Germinal center (tissue), 1 donor: ENCODE data around the gene THNSL1.
"Not testable (repeated sequence)": the region's sequence is repeated elsewhere in the genome, so short reads cannot be mapped to it uniquely, and the experiment has no call there.

Source experiments
- DNase-seq: peaks from one replicate; pipeline ENCODE4 v3.0.0; 2012; ENCODE audit warnings: mixed read lengths, low spot score

THNSL1 gene, protein sequence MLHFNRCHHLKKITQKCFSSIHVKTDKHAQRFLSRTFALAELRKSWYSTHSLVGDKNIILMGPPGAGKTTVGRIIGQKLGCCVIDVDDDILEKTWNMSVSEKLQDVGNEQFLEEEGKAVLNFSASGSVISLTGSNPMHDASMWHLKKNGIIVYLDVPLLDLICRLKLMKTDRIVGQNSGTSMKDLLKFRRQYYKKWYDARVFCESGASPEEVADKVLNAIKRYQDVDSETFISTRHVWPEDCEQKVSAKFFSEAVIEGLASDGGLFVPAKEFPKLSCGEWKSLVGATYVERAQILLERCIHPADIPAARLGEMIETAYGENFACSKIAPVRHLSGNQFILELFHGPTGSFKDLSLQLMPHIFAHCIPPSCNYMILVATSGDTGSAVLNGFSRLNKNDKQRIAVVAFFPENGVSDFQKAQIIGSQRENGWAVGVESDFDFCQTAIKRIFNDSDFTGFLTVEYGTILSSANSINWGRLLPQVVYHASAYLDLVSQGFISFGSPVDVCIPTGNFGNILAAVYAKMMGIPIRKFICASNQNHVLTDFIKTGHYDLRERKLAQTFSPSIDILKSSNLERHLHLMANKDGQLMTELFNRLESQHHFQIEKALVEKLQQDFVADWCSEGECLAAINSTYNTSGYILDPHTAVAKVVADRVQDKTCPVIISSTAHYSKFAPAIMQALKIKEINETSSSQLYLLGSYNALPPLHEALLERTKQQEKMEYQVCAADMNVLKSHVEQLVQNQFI

DNA sequence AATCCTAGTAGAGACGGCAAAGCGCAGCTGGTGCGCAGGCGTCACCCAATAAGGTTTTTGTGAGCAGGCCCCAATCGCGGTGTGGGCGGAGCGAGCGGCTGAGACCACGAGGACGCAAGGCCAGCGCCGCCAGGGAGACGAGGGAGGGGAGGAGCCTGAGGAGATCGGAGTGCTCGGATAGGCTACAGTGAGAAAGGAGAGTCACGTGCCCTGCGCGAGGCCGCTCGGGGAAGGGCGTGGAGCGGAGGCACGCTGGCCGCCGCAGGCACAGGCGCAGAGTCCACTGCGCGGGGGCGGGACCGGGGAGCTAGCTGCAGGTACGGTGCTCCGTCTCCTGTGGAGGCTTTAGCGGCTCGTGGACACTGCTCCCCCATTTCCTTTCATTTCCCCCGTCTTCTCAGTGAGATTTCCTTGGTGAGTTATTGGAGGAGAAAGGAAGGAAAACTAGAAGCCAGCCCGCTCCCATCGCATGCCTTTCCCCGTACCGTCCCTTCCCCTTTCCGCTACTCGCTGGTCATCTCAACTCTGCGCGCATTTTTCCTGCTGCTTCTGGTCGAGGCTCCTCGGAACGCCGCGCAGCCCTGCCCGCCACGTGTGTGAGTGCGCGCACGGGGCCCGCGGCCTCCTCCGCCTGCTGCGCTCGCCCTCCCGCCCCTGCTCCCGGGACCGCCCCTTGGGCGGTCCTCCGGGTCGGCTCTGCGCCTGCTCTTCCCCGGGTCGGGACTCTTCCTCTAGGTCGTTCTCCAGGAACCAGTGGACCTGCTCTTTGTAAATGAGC, at the start of gene THNSL1:
Gene THNSL1 (plus strand): TSS at position 237 of the 778 bp plus-strand sequence. CDS start 6,612 bp downstream, outside the sequence.
- peak; percentile 95 for DNase-seq

DNA sequence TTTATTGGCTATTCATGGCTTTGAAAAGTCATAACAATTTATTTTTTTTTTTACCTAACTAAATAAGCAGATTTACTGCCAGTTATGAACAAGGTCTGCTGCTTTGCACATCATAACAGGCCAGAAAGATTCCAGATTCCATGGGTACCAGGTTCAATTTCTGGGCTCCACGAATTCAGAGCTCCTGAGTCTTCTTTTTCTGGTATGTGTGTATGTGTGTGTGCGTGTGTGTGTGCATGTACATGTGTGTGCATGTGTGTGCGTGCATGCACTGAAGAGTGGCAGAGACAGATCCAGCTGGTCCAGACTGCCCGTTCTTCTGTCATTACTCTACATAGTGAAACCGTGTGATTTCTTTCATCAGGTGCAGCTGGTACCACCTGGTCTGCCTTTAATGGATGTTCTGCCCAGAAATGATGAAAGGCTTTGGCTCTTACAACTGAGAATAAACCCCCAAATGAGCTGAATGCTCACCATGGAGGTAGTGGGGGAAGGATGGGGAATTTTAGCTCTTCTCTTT, 49.4 kb upstream of the THNSL1 start:
- no peak for DNase-seq

DNA sequence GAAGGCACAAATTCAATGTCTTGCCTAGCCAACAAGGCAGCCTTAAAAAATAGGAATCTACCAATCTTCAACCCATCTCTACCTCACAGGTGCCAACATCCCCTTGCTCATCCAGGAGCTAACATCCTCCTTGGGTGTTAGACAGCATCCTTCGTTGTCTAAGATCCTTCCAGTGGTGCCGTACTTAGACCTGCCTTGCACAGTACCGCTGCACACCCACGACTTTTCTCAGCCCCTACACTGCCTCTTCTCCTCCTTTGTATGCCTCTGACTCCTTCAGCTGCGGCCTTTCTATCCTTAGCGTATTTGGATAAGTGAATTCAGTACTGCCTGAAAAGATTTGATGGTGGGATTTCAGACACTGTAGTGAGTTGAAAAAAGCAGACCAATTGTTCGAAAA, 48.1 kb upstream of the THNSL1 start:
- DNase-seq = no peak

DNA sequence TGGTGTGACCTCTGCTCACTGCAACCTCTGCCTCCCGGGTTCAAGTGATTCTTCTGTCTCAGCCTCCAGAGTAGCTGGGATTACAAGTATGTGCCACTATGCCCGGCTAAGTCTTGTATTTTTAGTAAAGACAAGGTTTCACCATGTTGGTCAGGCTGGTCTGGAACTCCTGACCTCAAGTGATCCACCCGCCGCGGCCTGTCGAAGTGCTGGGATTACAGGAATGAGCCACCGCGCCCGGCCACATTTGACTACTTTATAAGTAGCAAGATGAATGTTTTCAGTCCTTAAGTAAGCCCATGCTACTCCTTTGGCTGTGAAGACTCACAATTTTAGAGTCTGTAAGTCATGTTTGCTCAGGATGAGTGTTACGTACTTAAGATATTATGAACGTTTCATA, 47.5 kb upstream of the THNSL1 start:
- not testable (repeated sequence) for DNase-seq

DNA sequence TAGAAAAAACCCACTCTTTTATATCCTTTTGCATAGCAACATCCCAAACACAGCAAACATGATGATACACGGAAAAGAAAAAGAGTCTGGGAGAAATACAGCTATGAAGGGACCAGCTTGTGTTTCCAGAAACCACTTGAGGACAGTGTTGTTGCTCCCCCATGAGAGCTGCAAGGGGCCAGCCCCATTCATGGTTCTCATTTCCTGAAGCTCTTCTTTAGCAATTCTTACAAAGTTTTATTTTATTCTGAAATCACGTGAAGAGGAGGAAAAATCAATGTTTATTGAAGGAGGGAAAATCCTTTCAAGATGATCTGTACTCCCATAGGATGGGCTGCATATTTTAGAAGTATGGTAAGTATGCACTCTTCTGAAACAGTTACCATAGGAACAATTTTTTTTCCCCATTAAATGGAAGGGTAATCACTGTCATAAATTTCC, 46.6 kb upstream of the THNSL1 start:
- no peak for DNase-seq

DNA sequence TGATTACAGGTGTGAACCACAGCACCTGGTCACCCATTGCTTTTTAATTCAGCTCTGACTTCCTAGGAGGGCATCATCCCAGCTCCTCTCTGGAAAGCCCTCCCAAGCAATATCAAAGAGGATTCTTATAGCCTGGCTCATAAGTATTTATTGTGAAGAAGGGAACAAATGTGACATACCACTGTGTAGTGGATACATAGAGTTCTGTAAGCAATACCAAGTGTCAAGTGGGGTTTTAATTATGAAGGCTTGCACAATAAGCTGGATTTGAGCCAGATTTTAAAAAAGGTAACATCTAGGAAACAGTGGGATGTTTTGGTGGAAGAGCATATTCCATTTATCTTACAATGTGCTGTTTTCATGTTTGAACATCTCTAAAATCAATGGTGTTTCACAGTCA, 45.0 kb upstream of the THNSL1 start:
- DNase-seq = no peak

DNA sequence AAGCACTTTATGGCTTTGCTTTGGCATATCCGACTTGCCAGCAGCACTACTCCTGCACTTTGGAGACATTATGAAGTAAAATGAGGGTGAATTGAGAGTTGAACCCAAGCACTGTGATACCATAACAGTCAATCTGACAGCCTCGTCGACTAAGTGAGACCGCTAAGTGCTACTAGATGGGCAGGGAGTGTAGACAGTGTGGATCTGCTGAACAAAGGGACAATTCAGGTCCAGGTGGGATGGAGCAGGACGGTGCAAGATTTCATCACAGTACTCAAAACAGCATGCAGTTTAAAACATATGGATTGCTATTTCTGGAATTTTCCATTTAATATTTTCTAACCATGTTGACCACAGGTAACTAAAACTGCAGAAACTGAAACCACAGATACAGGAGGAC, 43.2 kb upstream of the THNSL1 start:
- no peak for DNase-seq

DNA sequence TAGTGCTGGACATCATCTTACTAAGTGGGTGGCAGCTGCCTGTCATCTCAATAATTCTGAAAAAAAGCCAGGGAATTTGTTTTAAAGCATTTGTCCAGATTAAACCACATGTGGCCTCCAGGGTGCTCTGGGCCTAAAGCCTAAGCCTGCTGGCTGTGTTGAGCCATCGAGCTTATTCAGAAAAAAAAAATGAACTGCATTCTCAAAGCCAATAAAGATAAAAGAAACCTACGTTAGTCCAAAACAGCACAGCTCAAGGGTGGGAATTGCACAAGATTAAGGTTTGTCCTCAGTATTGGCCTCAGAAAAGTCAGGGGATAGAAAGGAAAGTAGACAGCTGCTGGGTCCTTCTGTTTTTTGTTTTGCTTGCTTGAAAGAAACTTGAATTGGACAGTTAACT, 41.4 kb upstream of the THNSL1 start:
- no peak for DNase-seq

DNA sequence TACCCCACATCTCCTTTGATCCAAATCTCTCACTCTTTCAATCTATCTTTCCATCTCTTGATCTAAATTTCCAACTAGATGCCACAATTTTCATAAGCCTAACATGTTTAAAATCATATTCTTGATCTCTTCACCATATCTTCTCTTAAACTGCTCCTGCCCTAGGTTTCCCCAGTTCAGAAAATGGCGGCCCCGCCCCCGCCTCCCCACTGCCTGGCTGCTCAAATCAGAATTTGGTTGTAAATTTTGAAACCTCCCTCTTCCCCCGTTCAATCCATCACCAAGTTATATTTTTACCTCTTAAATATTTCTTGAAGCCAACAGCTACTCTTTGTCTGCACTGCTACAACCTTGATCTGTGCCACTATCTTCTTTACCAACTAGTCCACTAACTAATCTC, 36.7 kb upstream of the THNSL1 start:
- DNase-seq = no peak

DNA sequence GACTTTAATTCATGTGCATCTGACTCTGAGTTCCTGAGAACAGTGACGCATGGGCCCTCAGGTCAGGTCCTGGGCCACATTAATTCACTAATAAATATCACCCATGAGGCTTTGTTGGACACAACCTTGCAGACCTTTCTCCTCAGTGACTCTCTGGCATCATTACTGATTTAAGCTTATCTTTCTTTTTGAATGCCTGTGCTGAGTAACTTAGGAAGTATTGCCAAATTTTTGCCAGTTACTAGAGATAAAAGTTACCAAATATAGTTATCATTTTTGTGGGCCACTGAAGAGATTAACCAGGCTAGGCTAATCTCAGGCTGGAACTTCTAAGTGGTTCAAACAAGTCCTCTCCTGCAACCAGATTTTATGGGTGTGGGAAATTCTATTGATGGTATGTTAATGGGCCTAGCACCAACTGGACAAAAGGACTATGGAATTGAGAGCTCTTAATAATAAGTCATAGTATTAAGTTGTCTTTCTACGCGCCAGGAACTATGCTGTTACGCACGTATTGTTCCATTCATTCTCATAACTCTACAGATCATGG, 35.2 kb upstream of the THNSL1 start:
- DNase-seq = no peak

DNA sequence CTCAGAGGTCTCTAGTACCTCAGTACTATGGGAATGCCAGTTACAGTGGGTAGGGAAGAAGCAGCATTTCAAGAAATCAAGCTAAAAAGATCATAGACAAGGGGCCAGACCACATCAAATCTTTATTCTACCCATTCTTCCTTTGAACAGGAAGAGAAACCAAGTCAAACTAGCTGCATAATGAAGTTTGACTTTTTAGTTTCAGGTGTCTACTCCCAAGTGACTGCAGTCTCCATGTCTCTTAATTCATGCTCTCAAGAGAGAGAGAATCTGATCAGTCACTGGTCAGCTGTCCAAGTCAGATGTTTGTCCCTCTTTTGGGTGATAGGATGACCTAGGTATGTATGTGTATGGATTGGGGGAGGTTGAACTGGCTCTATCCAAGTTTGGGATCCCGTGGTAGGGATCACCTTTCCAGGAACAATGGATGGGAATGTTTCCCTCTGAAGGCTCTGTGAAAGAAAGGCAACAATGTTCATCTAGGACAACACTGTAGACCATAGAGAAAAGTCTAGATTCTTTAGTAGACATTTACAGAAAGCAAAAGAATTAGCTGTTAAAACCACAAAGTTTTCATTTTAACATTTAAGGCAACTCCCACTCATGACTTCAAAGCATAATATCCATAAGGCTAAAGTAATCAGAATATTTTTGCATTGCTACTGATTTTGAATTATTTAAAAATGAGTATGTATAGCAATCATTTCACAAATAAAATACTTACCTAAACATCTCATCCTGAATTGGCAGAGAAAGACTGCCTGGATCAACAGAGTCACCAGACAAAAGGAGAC, 33.9 kb upstream of the THNSL1 start:
- DNase-seq = no peak

DNA sequence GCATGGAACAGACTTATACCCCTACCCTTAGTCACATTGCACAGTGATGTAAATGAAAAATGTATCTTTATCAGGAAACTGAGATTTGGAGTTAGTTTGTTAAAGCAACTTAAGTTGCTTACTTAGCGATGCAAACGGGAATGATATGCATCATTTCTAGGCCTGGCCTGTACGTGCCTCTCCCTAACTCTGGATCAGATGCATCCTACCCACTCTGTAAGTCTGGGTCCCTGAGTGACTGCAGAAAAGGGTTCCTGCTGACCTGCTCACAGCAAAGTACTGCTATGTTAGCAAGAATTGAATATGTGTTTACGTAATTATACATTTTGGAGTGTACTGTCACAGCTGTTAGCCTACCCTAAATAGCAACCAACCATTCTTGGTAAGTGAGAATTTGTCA, 33.3 kb upstream of the THNSL1 start:
- no peak for DNase-seq

DNA sequence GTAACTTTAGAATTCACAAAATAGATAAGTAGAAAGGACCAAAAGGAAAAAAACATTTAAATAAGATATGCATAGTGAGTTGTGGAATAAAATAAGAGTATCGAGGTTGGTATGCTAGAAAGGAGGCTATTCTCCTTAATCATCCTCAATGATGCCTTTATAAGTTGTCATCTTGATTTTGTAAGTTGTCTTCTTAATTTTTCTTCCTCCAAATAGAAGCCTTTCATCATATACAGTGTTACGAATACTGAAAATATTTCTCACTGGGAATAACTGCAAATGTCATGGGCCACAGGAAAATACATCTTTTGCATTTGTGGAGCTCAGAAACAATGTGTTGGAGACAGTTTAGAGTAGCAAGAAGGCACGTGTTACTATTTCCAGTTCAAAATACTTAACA, 32.5 kb upstream of the THNSL1 start:
- DNase-seq = no peak

DNA sequence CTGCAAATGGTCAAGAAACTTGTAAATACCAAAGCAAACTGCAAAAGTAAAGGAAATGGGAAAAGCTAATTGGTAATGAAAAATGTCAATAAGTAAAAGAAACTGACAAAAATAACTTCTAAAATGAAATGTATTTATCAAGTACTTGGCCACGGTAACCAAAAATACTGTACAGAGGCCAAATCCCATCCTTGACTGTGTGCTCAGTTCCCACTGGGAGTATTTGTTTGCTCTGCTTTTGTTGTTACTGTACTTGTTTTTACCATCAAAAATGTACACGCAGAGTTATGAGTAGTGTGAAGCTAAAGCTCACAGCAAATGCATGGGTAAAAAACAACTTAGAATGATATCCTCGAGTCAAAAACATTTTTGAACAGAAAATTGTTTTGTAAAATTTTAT, 31.5 kb upstream of the THNSL1 start:
- no peak for DNase-seq

DNA sequence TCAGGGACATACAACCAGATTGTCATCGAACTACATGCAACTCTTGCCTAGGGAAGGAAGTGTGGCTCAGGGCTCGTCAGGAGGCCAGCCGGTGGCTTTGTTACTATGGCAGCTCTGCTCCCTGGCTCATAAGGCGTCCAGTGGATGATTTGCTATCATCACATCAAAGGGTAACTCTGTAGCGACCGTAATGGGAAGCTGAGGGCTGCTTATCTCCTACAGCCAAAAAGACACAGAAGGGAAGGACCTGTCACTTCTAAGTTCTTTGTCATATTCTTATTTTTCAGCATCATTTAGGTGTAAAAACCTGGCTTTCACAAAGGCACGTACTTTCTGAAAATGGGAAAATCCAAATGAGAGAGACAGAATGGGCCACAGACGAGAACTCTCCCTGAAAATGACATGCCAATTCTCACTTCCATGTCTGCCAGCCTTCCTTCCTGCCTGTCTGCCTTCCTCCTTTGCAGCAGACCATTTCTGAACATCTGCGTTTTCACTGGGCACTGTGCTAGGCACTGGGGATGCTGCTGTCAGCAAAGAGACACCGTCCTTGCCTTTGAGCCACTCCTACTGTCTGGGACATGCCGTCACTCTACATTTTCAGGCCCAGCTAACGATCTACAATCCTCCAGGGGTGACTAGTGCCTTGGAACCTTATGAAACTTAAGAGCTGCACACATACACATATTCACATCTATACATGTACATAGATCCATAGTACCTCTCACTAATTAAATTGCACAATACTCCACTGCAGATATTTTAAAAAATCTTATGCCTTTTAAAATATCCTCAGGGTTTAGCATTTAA, 27.4 kb upstream of the THNSL1 start:
- DNase-seq = no peak

DNA sequence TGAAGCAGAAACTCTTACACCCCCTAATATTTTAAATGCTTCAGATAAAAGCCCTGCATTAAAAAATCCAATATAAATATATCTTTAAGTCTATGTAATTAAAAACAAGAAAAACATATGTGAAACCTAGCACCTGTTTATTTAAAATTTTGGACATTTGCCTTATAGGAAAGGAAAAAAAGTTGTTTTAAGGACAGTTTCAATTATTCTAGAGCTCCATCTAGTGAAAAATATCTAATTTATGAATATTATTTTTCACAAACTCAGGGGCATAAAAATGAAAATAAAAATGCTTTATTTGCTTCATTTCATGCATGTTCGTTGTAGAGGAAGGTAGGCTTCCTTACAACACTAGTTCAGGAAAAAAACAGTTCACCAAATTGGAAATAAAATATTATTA, 26.5 kb upstream of the THNSL1 start:
- no peak for DNase-seq

DNA sequence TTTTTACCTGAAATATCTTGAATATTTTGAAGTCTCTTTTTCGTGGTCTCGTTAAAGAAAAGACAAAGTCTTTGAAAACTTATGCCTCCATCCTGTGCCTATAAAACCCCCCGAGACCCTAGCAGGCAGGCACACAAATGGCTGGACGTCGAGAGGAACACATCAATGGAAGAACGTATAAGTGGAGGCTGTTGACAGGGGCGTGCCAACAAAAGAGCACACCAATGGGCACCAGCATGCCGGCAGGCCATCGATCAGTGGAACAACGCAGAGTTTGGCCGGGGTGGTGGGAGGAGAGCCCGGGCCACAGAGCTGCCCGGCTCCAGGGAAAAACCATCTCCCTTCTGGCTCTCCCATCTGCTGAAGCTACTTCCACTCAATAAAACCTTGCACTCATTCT, 25.1 kb upstream of the THNSL1 start:
- DNase-seq = no peak

DNA sequence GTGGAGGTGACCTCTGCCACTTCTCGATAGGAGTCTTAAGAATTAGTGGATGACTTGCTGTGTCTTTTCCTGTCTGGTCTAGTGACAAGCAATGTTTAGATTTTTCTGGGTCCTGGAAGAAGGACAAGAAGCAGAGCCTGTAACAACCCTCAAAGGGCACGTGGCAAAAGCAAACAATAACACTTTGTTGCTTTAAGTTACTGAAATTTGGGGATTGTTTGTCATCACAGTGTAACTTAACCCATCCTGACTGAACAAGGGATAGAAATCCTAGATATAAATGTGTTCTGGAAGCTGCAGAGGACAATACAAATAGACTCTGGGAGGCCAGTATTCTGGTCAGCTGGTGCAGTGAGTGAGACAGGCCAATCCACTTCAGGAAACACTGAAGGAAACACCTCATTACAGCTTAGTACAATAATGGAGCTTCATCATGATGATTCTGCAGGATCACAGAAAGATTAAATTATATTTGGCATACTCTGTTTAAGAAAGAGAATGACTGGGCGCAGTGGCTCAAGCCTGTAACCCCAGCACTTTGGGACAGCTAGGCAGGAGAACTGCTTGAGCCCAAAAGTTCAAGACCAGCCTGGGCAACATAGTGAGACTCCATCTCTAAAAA, 23.8 kb upstream of the THNSL1 start:
- no peak for DNase-seq

DNA sequence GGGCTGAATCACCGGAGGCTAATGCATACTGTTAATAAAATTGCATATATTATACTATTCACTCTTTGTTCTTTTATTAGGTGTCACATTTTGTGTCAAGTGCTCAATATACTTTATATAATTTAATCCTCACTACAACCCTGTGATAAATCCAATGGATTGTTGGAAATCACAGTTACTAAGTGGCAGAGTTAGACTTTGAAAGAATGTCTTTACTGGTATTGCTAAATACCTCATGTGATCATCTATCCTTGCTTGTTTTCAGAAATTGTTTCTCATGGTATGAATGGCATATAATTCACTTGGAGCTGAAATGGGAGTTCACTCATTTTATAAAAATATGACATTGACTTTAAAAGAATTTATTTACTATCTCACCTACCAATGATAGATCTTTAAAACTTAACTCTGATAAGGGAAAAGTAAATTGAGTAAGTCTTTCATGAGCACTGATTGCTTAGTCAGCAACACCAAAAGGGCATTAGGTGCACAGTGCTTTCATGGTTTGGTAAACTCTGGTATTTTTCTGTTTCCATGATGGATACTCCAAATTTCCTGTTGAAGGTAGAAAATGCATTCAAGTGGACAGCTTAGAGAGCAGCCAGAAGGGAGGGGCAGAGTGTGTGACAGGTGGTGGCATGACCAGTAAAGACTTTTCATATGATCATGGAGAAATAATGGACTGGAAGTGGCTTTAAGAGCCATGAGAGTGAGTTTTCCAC, 23.0 kb upstream of the THNSL1 start:
- DNase-seq = no peak
